C1 segment of cervical spinal cord (tissue), 14 donors: Measurements from ENCODE around the gene SCN4A.

Experiments used
- DNase-seq, 14 donors: peaks; one replicate each; lab custom pipeline; 2025; lab: John Stamatoyannopoulos, UW

The SCN4A gene

GRCh38 chr17:64001763-64002529 is 29.2 kb upstream of the SCN4A start:
- DNase-seq, result no peak

- DNase-seq, result no peak
Observed at GRCh38 chr17:64001091-64001579, 28.4 kb upstream of the SCN4A start.

- no peak for DNase-seq
Observed at GRCh38 chr17:63999680-64000531, 27.2 kb upstream of the SCN4A start.

GRCh38 chr17:63998721-63999679 is 26.3 kb upstream of the SCN4A start:
- DNase-seq, result no peak

- DNase-seq, result peak in 3 of 14 donors; percentile 12 to 50 (median 22)
Observed at GRCh38 chr17:63998050-63998720, 25.5 kb upstream of the SCN4A start, which contains the start of gene PRR29. Gene PRR29, plus strand, starts transcription at chr17:63998351. Its CDS starts 14 bp downstream, at chr17:63998365.

- no peak for DNase-seq
Observed at GRCh38 chr17:63997341-63998048, 24.8 kb upstream of the SCN4A start.

- DNase-seq, result no peak
Observed at GRCh38 chr17:63996430-63997182, 23.9 kb upstream of the SCN4A start.

GRCh38 chr17:63995626-63996025 is 22.9 kb upstream of the SCN4A start:
- DNase-seq, result no peak

- no peak for DNase-seq
Observed at GRCh38 chr17:63993368-63993985, 20.8 kb upstream of the SCN4A start.

- no peak for DNase-seq
Observed at GRCh38 chr17:63991611-63992010, 18.9 kb upstream of the SCN4A start.

- no peak for DNase-seq
Observed at GRCh38 chr17:63989622-63990345, 17.1 kb upstream of the SCN4A start.

- DNase-seq, result peak in 1 of 14 donors; percentile 36
Observed at GRCh38 chr17:63988741-63989621, 16.3 kb upstream of the SCN4A start.

GRCh38 chr17:63988127-63988478 is 15.4 kb upstream of the SCN4A start:
- DNase-seq, result no peak

GRCh38 chr17:63987221-63988126 is 14.8 kb upstream of the SCN4A start:
- DNase-seq, result no peak

GRCh38 chr17:63986821-63987220 is 14.1 kb upstream of the SCN4A start:
- no peak for DNase-seq
